Neural cell (in vitro differentiated cells): ENCODE measurements around the gene DNAH10. TPM values are rescaled to one million over a fixed set of nuclear protein-coding genes. Genes with fewer than 3 reads are reported as not detected.

Experiments
- H2AFZ ChIP-seq: fragments of 200-600, 300-800 bp; sonication (generic), shearing (Covaris generic); 2 replicates; pipeline ENCODE4 v1.6.0; 2014; ENCODE audit warnings: low read depth, mild to moderate bottlenecking, antibody characterized with exemption, low read length, moderate library complexity
- H3F3A ChIP-seq: fragments of 200-600 bp; shearing (Covaris generic); 2 replicates; pipeline ENCODE4 v1.6.1; 2016; ENCODE audit warnings: mild to moderate bottlenecking, moderate library complexity, mixed read lengths, antibody characterized with exemption, low read length; ENCODE audit not compliant: insufficient read depth, poor library complexity, severe bottlenecking
- H3K27ac ChIP-seq: fragments of 200-600, 300-800 bp; sonication (generic), shearing (Covaris generic); 2 replicates; pipeline ENCODE4 v1.5.1; 2014; ENCODE audit warnings: mild to moderate bottlenecking, low read length, moderate library complexity
- H3K27me3 ChIP-seq: fragments of 300-800, 200-600 bp; sonication (generic), shearing (Covaris generic); 2 replicates; pipeline ENCODE4 v1.6.0; 2014; ENCODE audit warnings: mild to moderate bottlenecking, low read depth, low read length, moderate library complexity; ENCODE audit not compliant: insufficient read depth
- H3K36me3 ChIP-seq: fragments of 300-800, 200-600 bp; sonication (generic), shearing (Covaris generic); 2 replicates; pipeline ENCODE4 v1.5.1; 2014; ENCODE audit warnings: mild to moderate bottlenecking, antibody characterized with exemption, low read length, moderate library complexity; ENCODE audit not compliant: insufficient read depth
- H3K4me2 ChIP-seq: fragments of 300-800, 200-600 bp; sonication (generic), shearing (Covaris generic); 2 replicates; pipeline ENCODE4 v1.6.0; 2014; ENCODE audit warnings: mild to moderate bottlenecking, low read length
- H3K4me3 ChIP-seq: fragments of 300-800, 200-600 bp; sonication (generic), shearing (Covaris generic); 2 replicates; pipeline ENCODE4 v1.5.1; 2014; ENCODE audit warnings: mild to moderate bottlenecking, low read length, moderate library complexity
- H3K79me2 ChIP-seq: fragments of 200-600 bp; shearing (Covaris generic); replicated peaks from 2 replicates; pipeline ENCODE4 v1.6.0; 2014; ENCODE audit warnings: mild to moderate bottlenecking, low read length, moderate library complexity; ENCODE audit not compliant: insufficient read depth
- H3K9ac ChIP-seq: fragments of 300-800, 200-600 bp; sonication (generic), shearing (Covaris generic); 2 replicates; pipeline ENCODE4 v1.6.1; 2016; ENCODE audit warnings: mild to moderate bottlenecking, low read length, mixed read lengths
- H3K9me2 ChIP-seq: fragments of 200-600 bp; shearing (Covaris generic); 2 replicates; pipeline ENCODE4 v1.6.1; 2016; ENCODE audit warnings: mild to moderate bottlenecking, low read length, mixed read lengths; ENCODE audit not compliant: insufficient read depth
- H3K9me3 ChIP-seq: fragments of 200-600, 300-800 bp; sonication (generic), shearing (Covaris generic); 2 replicates; pipeline ENCODE4 v1.6.1; 2016; ENCODE audit warnings: mild to moderate bottlenecking, mixed run types, low read length, moderate library complexity, mixed read lengths
- H4K20me1 ChIP-seq: fragments of 200-600 bp; shearing (Covaris generic); 2 replicates; pipeline ENCODE4 v1.6.1; 2016; ENCODE audit warnings: mild to moderate bottlenecking, mixed run types; ENCODE audit not compliant: insufficient read depth
- EP300 ChIP-seq: fragments of 450-650 bp; conservative IDR thresholded peaks from 2 replicates; pipeline ENCODE4 v1.6.1; 2014; ENCODE audit warnings: antibody characterized with exemption, mild to moderate bottlenecking, moderate library complexity; ENCODE audit not compliant: poor library complexity, severe bottlenecking
- EZH2 ChIP-seq: fragments of 200-600, 300-800 bp; shearing (Covaris generic), sonication (generic); IDR thresholded peaks from 2 replicates; pipeline ENCODE4 v1.6.1; 2014; ENCODE audit warnings: antibody characterized with exemption, low read length, borderline replicate concordance, mild to moderate bottlenecking; ENCODE audit not compliant: insufficient read depth, poor library complexity, severe bottlenecking
- MXI1 ChIP-seq: fragments of 450-650 bp; conservative IDR thresholded peaks from 2 replicates; pipeline ENCODE4 v1.6.1; 2014; ENCODE audit warnings: antibody characterized with exemption, mild to moderate bottlenecking; ENCODE audit not compliant: poor library complexity, severe bottlenecking
- POLR2AphosphoS5 ChIP-seq: IDR thresholded peaks from 2 replicates; pipeline ENCODE4 v1.6.1; 2012
- RAD21 ChIP-seq: fragments of 450-650 bp; conservative IDR thresholded peaks from 2 replicates; pipeline ENCODE4 v1.6.1; 2014; ENCODE audit warnings: antibody characterized with exemption, mild to moderate bottlenecking, moderate library complexity
- SMC3 ChIP-seq: fragments of 450-650 bp; conservative IDR thresholded peaks from 2 replicates; pipeline ENCODE4 v1.6.1; 2014; ENCODE audit warnings: antibody characterized with exemption, mild to moderate bottlenecking, moderate library complexity; ENCODE audit not compliant: poor library complexity
- TAF1 ChIP-seq: IDR thresholded peaks from 2 replicates; pipeline ENCODE4 v1.6.1; 2012; ENCODE audit warnings: low read depth
- polyA plus RNA-seq: library from polyadenylated mRNA; depleted of rRNA; stranded (reverse); fragments of >200 nt; gene quantifications from 2 replicates; pipeline ENCODE4 v1.2.3, GENCODE V29; 2014
- TF ChIP-seq, protein P1 (sequence below): IDR thresholded peaks from 2 replicates; pipeline ENCODE4 v1.6.1; 2012; ENCODE audit warnings: borderline replicate concordance
- TF ChIP-seq, protein P2 (sequence below): fragments of 450-650 bp; IDR thresholded peaks from 2 replicates; pipeline ENCODE4 v1.5.1; 2014; ENCODE audit warnings: antibody characterized with exemption, mild to moderate bottlenecking, moderate library complexity; ENCODE audit not compliant: poor library complexity, severe bottlenecking

DNAH10 gene
- polyA plus RNA-seq, 1 donor from 2014 or later = 1.9 TPM

- Histone ChIP-seq H3K9ac (no peak overlapping the region), H3F3A (no peaks in the 10 kb centered on the region), H3K9me2 (no peaks in the 10 kb centered on the region), H3K27ac (no peak overlapping the region), H3K9me3 (no peaks in the 10 kb centered on the region), H4K20me1 (no peaks in the 10 kb centered on the region), H2AFZ (no peak overlapping the region), H3K27me3 (no peaks in the 10 kb centered on the region), H3K4me3 (no peak overlapping the region), H3K36me3 (no peaks in the 10 kb centered on the region), H3K4me2 (no peak overlapping the region), H3K79me2 (no peaks in the 10 kb centered on the region)
- TF ChIP-seq RAD21 = no peak
- TF ChIP-seq SMC3 = no peak
- TF ChIP-seq TAF1 = no peak
- TF ChIP-seq, protein P1, sequence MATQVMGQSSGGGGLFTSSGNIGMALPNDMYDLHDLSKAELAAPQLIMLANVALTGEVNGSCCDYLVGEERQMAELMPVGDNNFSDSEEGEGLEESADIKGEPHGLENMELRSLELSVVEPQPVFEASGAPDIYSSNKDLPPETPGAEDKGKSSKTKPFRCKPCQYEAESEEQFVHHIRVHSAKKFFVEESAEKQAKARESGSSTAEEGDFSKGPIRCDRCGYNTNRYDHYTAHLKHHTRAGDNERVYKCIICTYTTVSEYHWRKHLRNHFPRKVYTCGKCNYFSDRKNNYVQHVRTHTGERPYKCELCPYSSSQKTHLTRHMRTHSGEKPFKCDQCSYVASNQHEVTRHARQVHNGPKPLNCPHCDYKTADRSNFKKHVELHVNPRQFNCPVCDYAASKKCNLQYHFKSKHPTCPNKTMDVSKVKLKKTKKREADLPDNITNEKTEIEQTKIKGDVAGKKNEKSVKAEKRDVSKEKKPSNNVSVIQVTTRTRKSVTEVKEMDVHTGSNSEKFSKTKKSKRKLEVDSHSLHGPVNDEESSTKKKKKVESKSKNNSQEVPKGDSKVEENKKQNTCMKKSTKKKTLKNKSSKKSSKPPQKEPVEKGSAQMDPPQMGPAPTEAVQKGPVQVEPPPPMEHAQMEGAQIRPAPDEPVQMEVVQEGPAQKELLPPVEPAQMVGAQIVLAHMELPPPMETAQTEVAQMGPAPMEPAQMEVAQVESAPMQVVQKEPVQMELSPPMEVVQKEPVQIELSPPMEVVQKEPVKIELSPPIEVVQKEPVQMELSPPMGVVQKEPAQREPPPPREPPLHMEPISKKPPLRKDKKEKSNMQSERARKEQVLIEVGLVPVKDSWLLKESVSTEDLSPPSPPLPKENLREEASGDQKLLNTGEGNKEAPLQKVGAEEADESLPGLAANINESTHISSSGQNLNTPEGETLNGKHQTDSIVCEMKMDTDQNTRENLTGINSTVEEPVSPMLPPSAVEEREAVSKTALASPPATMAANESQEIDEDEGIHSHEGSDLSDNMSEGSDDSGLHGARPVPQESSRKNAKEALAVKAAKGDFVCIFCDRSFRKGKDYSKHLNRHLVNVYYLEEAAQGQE = no peak
- TF ChIP-seq EZH2 = no peak
- TF ChIP-seq EP300 = no peak
- TF ChIP-seq, protein P2, sequence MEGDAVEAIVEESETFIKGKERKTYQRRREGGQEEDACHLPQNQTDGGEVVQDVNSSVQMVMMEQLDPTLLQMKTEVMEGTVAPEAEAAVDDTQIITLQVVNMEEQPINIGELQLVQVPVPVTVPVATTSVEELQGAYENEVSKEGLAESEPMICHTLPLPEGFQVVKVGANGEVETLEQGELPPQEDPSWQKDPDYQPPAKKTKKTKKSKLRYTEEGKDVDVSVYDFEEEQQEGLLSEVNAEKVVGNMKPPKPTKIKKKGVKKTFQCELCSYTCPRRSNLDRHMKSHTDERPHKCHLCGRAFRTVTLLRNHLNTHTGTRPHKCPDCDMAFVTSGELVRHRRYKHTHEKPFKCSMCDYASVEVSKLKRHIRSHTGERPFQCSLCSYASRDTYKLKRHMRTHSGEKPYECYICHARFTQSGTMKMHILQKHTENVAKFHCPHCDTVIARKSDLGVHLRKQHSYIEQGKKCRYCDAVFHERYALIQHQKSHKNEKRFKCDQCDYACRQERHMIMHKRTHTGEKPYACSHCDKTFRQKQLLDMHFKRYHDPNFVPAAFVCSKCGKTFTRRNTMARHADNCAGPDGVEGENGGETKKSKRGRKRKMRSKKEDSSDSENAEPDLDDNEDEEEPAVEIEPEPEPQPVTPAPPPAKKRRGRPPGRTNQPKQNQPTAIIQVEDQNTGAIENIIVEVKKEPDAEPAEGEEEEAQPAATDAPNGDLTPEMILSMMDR = no peak
These were observed 129.5 kb downstream of the DNAH10 start for GRCh38 chr12:123891516-123892179.

DNA sequence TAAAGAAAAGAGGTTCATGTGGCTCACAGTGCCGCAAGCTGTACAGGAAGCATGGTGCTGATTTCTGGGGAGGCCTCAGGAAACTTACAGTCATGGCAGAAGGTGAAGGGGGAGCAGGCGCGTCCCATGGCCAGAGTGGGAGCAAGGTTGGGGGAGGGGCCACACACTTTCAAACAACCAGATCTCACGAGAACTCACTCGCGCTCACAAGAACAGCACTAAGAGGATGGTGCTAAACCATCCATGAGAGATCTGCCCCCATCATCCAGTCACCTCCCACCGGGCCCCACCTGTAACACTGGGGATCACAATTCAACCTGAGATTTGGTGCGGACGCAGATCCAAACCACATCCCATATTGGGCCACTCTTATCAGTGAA, 130.1 kb downstream of the DNAH10 start:
- H3K27ac ChIP-seq = no peak overlapping the region
- no peaks in the 10 kb centered on the region for H3K27me3 ChIP-seq
- H3K4me2 ChIP-seq = no peak overlapping the region
- TF ChIP-seq EZH2 (no peak), EP300 (no peak), MXI1 (no peak), RAD21 (no peak), TAF1 (no peak), SMC3 (no peak), POLR2AphosphoS5 (no peak)
- TF ChIP-seq, protein P2 = no peak
- TF ChIP-seq, protein P1 = no peak
- H3K79me2 ChIP-seq = no peaks in the 10 kb centered on the region
- H3K36me3 ChIP-seq = no peaks in the 10 kb centered on the region
- no peaks in the 10 kb centered on the region for H3K9me2 ChIP-seq
- no peak overlapping the region for H3K9ac ChIP-seq
- H4K20me1 ChIP-seq = no peaks in the 10 kb centered on the region
- H2AFZ ChIP-seq = no peak overlapping the region
- H3F3A ChIP-seq = no peaks in the 10 kb centered on the region
- no peak overlapping the region for H3K4me3 ChIP-seq
- no peaks in the 10 kb centered on the region for H3K9me3 ChIP-seq
